Neural cell (in vitro differentiated cells): ENCODE measurements around the gene REPIN1. TPM values are rescaled to one million over a fixed set of nuclear protein-coding genes. Genes with fewer than 3 reads are reported as not detected.

Experiments used
- H2AFZ ChIP-seq: fragments of 200-600, 300-800 bp; sonication (generic), shearing (Covaris generic); 2 replicates; pipeline ENCODE4 v1.6.0; 2014; ENCODE audit warnings: low read depth, mild to moderate bottlenecking, antibody characterized with exemption, low read length, moderate library complexity
- H3F3A ChIP-seq: fragments of 200-600 bp; shearing (Covaris generic); 2 replicates; pipeline ENCODE4 v1.6.1; 2016; ENCODE audit warnings: mild to moderate bottlenecking, moderate library complexity, mixed read lengths, antibody characterized with exemption, low read length; ENCODE audit not compliant: insufficient read depth, poor library complexity, severe bottlenecking
- H3K27ac ChIP-seq: fragments of 200-600, 300-800 bp; sonication (generic), shearing (Covaris generic); 2 replicates; pipeline ENCODE4 v1.5.1; 2014; ENCODE audit warnings: mild to moderate bottlenecking, low read length, moderate library complexity
- H3K27me3 ChIP-seq: fragments of 300-800, 200-600 bp; sonication (generic), shearing (Covaris generic); 2 replicates; pipeline ENCODE4 v1.6.0; 2014; ENCODE audit warnings: mild to moderate bottlenecking, low read depth, low read length, moderate library complexity; ENCODE audit not compliant: insufficient read depth
- H3K36me3 ChIP-seq: fragments of 300-800, 200-600 bp; sonication (generic), shearing (Covaris generic); 2 replicates; pipeline ENCODE4 v1.5.1; 2014; ENCODE audit warnings: mild to moderate bottlenecking, antibody characterized with exemption, low read length, moderate library complexity; ENCODE audit not compliant: insufficient read depth
- H3K4me2 ChIP-seq: fragments of 300-800, 200-600 bp; sonication (generic), shearing (Covaris generic); 2 replicates; pipeline ENCODE4 v1.6.0; 2014; ENCODE audit warnings: mild to moderate bottlenecking, low read length
- H3K4me3 ChIP-seq: fragments of 300-800, 200-600 bp; sonication (generic), shearing (Covaris generic); 2 replicates; pipeline ENCODE4 v1.5.1; 2014; ENCODE audit warnings: mild to moderate bottlenecking, low read length, moderate library complexity
- H3K79me2 ChIP-seq: fragments of 200-600 bp; shearing (Covaris generic); replicated peaks from 2 replicates; pipeline ENCODE4 v1.6.0; 2014; ENCODE audit warnings: mild to moderate bottlenecking, low read length, moderate library complexity; ENCODE audit not compliant: insufficient read depth
- H3K9ac ChIP-seq: fragments of 300-800, 200-600 bp; sonication (generic), shearing (Covaris generic); 2 replicates; pipeline ENCODE4 v1.6.1; 2016; ENCODE audit warnings: mild to moderate bottlenecking, low read length, mixed read lengths
- H3K9me2 ChIP-seq: fragments of 200-600 bp; shearing (Covaris generic); 2 replicates; pipeline ENCODE4 v1.6.1; 2016; ENCODE audit warnings: mild to moderate bottlenecking, low read length, mixed read lengths; ENCODE audit not compliant: insufficient read depth
- H3K9me3 ChIP-seq: fragments of 200-600, 300-800 bp; sonication (generic), shearing (Covaris generic); 2 replicates; pipeline ENCODE4 v1.6.1; 2016; ENCODE audit warnings: mild to moderate bottlenecking, mixed run types, low read length, moderate library complexity, mixed read lengths
- H4K20me1 ChIP-seq: fragments of 200-600 bp; shearing (Covaris generic); 2 replicates; pipeline ENCODE4 v1.6.1; 2016; ENCODE audit warnings: mild to moderate bottlenecking, mixed run types; ENCODE audit not compliant: insufficient read depth
- CTCF ChIP-seq: fragments of 450-650 bp; IDR thresholded peaks from 2 replicates; pipeline ENCODE4 v1.5.1; 2014; ENCODE audit warnings: antibody characterized with exemption, mild to moderate bottlenecking, moderate library complexity; ENCODE audit not compliant: poor library complexity, severe bottlenecking
- EP300 ChIP-seq: fragments of 450-650 bp; conservative IDR thresholded peaks from 2 replicates; pipeline ENCODE4 v1.6.1; 2014; ENCODE audit warnings: antibody characterized with exemption, mild to moderate bottlenecking, moderate library complexity; ENCODE audit not compliant: poor library complexity, severe bottlenecking
- EZH2 ChIP-seq: fragments of 200-600, 300-800 bp; shearing (Covaris generic), sonication (generic); IDR thresholded peaks from 2 replicates; pipeline ENCODE4 v1.6.1; 2014; ENCODE audit warnings: antibody characterized with exemption, low read length, borderline replicate concordance, mild to moderate bottlenecking; ENCODE audit not compliant: insufficient read depth, poor library complexity, severe bottlenecking
- MXI1 ChIP-seq: fragments of 450-650 bp; conservative IDR thresholded peaks from 2 replicates; pipeline ENCODE4 v1.6.1; 2014; ENCODE audit warnings: antibody characterized with exemption, mild to moderate bottlenecking; ENCODE audit not compliant: poor library complexity, severe bottlenecking
- POLR2AphosphoS5 ChIP-seq: IDR thresholded peaks from 2 replicates; pipeline ENCODE4 v1.6.1; 2012
- RAD21 ChIP-seq: fragments of 450-650 bp; conservative IDR thresholded peaks from 2 replicates; pipeline ENCODE4 v1.6.1; 2014; ENCODE audit warnings: antibody characterized with exemption, mild to moderate bottlenecking, moderate library complexity
- REST ChIP-seq: IDR thresholded peaks from 2 replicates; pipeline ENCODE4 v1.6.1; 2012; ENCODE audit warnings: borderline replicate concordance
- SMC3 ChIP-seq: fragments of 450-650 bp; conservative IDR thresholded peaks from 2 replicates; pipeline ENCODE4 v1.6.1; 2014; ENCODE audit warnings: antibody characterized with exemption, mild to moderate bottlenecking, moderate library complexity; ENCODE audit not compliant: poor library complexity
- TAF1 ChIP-seq: IDR thresholded peaks from 2 replicates; pipeline ENCODE4 v1.6.1; 2012; ENCODE audit warnings: low read depth
- polyA plus RNA-seq: library from polyadenylated mRNA; depleted of rRNA; stranded (reverse); fragments of >200 nt; gene quantifications from 2 replicates; pipeline ENCODE4 v1.2.3, GENCODE V29; 2014

Gene REPIN1
- polyA plus RNA-seq, 1 donor from 2014 or later = 95.5 TPM

- TF ChIP-seq EZH2 (no peak), MXI1 (no peak), CTCF (no peak), RAD21 (no peak), REST (no peak), TAF1 (no peak), SMC3 (no peak), EP300 (no peak), POLR2AphosphoS5 (no peak)
- Histone ChIP-seq H3K79me2 (peaks cover 58% of the 10 kb centered on the region), H3K4me3 (peak overlapping the region; percentile 54), H2AFZ (no peak overlapping the region), H3K27me3 (no peaks in the 10 kb centered on the region), H3K9me2 (no peaks in the 10 kb centered on the region), H3K9me3 (no peaks in the 10 kb centered on the region), H3F3A (peaks cover 4% of the 10 kb centered on the region), H3K4me2 (no peak overlapping the region), H4K20me1 (no peaks in the 10 kb centered on the region), H3K9ac (no peak overlapping the region), H3K36me3 (no peaks in the 10 kb centered on the region), H3K27ac (peak overlapping the region; percentile 61)
Observed at GRCh38 chr7:150382844-150383225, 14.2 kb downstream of the REPIN1 start.

- Histone ChIP-seq H3K9me3 (no peaks in the 10 kb centered on the region), H3K4me2 (peak overlapping the region; percentile 30), H3K4me3 (peak overlapping the region; percentile 54), H3K27ac (peak overlapping the region; percentile 61), H3K27me3 (no peaks in the 10 kb centered on the region), H3K9me2 (no peaks in the 10 kb centered on the region), H3K79me2 (peaks cover 58% of the 10 kb centered on the region), H3K36me3 (no peaks in the 10 kb centered on the region), H4K20me1 (no peaks in the 10 kb centered on the region), H3K9ac (peak overlapping the region; percentile 51), H2AFZ (no peak overlapping the region), H3F3A (no peaks in the 10 kb centered on the region)
- TF ChIP-seq CTCF = peak; percentile 21
- TF ChIP-seq EP300 = peak; percentile 55
- no peak for TF ChIP-seq EZH2
- TF ChIP-seq MXI1 = peak; percentile 9
Observed at GRCh38 chr7:150383710-150384397, 15.2 kb downstream of the REPIN1 start.
